A549 (cell line): Measurements from ENCODE around the gene TIAM2.

Source experiments
- BHLHE40 ChIP-seq: IDR thresholded peaks from 2 replicates; pipeline ENCODE4 v1.6.1; 2012; ENCODE audit warnings: low read depth, low read length, inconsistent platforms
- CHD4 ChIP-seq: fragments of 200-600 bp; sonication (generic); IDR thresholded peaks from 2 replicates; pipeline ENCODE4 v1.6.1; 2016; ENCODE audit warnings: antibody characterized with exemption, mild to moderate bottlenecking, borderline replicate concordance
- EP300 ChIP-seq, 2 experiments: fragments of >200 bp; sonication (Bioruptor Twin); formaldehyde crosslinking; IDR thresholded peaks; 2 replicates in 1 of 2; 3 replicates in 1 of 2; pipeline ENCODE4 v1.6.1; 2016 to 2017
- FOSL2 ChIP-seq, 2 experiments: fragments of 450-650 bp in 1 of 2; fragments of >200 bp in 1 of 2; sonication (Bioruptor Twin) in 1 of 2; formaldehyde crosslinking; IDR thresholded peaks; 2 replicates each; pipeline versions ENCODE4 v1.5.0 to v1.6.1; 2016 to 2020; ENCODE audit warnings: mild to moderate bottlenecking in 1 of 2, moderate library complexity in 1 of 2
- HOXA7 ChIP-seq: fragments of 250-450 bp; sonication (Bioruptor Pico); IDR thresholded peaks from 2 replicates; pipeline ENCODE4 v1.5.0; 2020; ENCODE audit warnings: mild to moderate bottlenecking, moderate library complexity
- JUN ChIP-seq, 2 experiments: fragments of >200 bp; sonication (Bioruptor Twin); formaldehyde crosslinking; IDR thresholded peaks; 2 replicates in 1 of 2; 3 replicates in 1 of 2; pipeline ENCODE4 v1.6.1; 2016 to 2017
- KDM5A ChIP-seq: fragments of 200-600 bp; sonication (generic); IDR thresholded peaks from 2 replicates; pipeline ENCODE4 v1.6.1; 2016; ENCODE audit warnings: antibody characterized with exemption, mild to moderate bottlenecking
- MAFK ChIP-seq: fragments of 450-650 bp; IDR thresholded peaks from 2 replicates; pipeline ENCODE4 v1.6.1; 2014; ENCODE audit not compliant: partially characterized antibody
- MYC ChIP-seq: IDR thresholded peaks from 2 replicates; pipeline ENCODE4 v1.6.1; 2012; ENCODE audit warnings: mild to moderate bottlenecking, inconsistent platforms, low read length, improper control_type of control experiment, borderline replicate concordance
- SMC3 ChIP-seq: fragments of >200 bp; sonication (Bioruptor Twin); formaldehyde crosslinking; IDR thresholded peaks from 3 replicates; pipeline ENCODE4 v1.6.1; 2018; ENCODE audit warnings: inconsistent platforms
- TF ChIP-seq, protein P1 (sequence below): fragments of >200 bp; sonication (Bioruptor Twin); formaldehyde crosslinking; IDR thresholded peaks from 3 replicates; pipeline ENCODE4 v1.5.1; 2016
- TF ChIP-seq, protein P2 (sequence below): fragments of 450-650 bp; IDR thresholded peaks from 2 replicates; pipeline ENCODE4 v1.6.1; 2014; ENCODE audit warnings: antibody characterized with exemption
- TF ChIP-seq, protein P3 (sequence below): IDR thresholded peaks from 2 replicates; pipeline ENCODE4 v1.6.1; 2012
- TF ChIP-seq, protein P4 (sequence below): fragments of 200-600 bp; sonication (generic); IDR thresholded peaks from 2 replicates; pipeline ENCODE4 v1.6.1; 2016; ENCODE audit warnings: antibody characterized with exemption, mild to moderate bottlenecking, moderate library complexity

DNA sequence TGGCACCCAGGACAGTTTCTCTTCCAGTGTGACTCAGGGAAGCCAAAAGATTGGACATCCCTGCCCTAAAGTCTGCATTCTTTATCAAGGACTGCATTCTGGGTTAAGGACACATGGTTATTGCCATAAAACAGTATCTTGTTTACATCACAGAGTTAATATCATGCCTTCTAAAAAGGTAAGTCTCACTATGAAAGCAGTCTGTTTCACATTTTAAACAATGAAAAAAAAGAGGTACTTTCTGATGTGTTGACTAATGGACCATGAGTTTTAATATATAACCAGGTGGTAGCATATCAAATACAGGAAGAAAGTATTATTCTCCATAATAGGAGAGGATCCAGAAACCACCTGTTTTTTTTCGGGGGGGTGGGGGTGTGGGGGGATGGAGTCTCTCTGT lies 93.7 kb downstream of the TIAM2 start:
- TF ChIP-seq, protein P1, sequence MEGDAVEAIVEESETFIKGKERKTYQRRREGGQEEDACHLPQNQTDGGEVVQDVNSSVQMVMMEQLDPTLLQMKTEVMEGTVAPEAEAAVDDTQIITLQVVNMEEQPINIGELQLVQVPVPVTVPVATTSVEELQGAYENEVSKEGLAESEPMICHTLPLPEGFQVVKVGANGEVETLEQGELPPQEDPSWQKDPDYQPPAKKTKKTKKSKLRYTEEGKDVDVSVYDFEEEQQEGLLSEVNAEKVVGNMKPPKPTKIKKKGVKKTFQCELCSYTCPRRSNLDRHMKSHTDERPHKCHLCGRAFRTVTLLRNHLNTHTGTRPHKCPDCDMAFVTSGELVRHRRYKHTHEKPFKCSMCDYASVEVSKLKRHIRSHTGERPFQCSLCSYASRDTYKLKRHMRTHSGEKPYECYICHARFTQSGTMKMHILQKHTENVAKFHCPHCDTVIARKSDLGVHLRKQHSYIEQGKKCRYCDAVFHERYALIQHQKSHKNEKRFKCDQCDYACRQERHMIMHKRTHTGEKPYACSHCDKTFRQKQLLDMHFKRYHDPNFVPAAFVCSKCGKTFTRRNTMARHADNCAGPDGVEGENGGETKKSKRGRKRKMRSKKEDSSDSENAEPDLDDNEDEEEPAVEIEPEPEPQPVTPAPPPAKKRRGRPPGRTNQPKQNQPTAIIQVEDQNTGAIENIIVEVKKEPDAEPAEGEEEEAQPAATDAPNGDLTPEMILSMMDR, result no peak
- no peak for TF ChIP-seq FOSL2 (IDR thresholded peaks at IDR 0.05)
- TF ChIP-seq FOSL2 (CRISPR knock-in tag; IDR thresholded peaks at IDR 0.05), result no peak
- no peak for TF ChIP-seq CHD4
- TF ChIP-seq EP300 (IDR thresholded peaks at IDR 0.05), result no peak
- no peak for TF ChIP-seq KDM5A
- TF ChIP-seq, protein P2, sequence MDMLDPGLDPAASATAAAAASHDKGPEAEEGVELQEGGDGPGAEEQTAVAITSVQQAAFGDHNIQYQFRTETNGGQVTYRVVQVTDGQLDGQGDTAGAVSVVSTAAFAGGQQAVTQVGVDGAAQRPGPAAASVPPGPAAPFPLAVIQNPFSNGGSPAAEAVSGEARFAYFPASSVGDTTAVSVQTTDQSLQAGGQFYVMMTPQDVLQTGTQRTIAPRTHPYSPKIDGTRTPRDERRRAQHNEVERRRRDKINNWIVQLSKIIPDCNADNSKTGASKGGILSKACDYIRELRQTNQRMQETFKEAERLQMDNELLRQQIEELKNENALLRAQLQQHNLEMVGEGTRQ, result no peak
- no peak for TF ChIP-seq SMC3
- TF ChIP-seq HOXA7 (CRISPR knock-in tag), result no peak
- no peak for TF ChIP-seq MYC
- TF ChIP-seq, protein P3, sequence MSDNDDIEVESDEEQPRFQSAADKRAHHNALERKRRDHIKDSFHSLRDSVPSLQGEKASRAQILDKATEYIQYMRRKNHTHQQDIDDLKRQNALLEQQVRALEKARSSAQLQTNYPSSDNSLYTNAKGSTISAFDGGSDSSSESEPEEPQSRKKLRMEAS, result no peak
- no peak for TF ChIP-seq JUN (IDR thresholded peaks at IDR 0.05)
- no peak for TF ChIP-seq BHLHE40
- no peak for TF ChIP-seq MAFK
- TF ChIP-seq, protein P4, sequence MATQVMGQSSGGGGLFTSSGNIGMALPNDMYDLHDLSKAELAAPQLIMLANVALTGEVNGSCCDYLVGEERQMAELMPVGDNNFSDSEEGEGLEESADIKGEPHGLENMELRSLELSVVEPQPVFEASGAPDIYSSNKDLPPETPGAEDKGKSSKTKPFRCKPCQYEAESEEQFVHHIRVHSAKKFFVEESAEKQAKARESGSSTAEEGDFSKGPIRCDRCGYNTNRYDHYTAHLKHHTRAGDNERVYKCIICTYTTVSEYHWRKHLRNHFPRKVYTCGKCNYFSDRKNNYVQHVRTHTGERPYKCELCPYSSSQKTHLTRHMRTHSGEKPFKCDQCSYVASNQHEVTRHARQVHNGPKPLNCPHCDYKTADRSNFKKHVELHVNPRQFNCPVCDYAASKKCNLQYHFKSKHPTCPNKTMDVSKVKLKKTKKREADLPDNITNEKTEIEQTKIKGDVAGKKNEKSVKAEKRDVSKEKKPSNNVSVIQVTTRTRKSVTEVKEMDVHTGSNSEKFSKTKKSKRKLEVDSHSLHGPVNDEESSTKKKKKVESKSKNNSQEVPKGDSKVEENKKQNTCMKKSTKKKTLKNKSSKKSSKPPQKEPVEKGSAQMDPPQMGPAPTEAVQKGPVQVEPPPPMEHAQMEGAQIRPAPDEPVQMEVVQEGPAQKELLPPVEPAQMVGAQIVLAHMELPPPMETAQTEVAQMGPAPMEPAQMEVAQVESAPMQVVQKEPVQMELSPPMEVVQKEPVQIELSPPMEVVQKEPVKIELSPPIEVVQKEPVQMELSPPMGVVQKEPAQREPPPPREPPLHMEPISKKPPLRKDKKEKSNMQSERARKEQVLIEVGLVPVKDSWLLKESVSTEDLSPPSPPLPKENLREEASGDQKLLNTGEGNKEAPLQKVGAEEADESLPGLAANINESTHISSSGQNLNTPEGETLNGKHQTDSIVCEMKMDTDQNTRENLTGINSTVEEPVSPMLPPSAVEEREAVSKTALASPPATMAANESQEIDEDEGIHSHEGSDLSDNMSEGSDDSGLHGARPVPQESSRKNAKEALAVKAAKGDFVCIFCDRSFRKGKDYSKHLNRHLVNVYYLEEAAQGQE, result no peak
